ENCODE measurements around the gene TIMM22.

The TIMM22 gene

DNA sequence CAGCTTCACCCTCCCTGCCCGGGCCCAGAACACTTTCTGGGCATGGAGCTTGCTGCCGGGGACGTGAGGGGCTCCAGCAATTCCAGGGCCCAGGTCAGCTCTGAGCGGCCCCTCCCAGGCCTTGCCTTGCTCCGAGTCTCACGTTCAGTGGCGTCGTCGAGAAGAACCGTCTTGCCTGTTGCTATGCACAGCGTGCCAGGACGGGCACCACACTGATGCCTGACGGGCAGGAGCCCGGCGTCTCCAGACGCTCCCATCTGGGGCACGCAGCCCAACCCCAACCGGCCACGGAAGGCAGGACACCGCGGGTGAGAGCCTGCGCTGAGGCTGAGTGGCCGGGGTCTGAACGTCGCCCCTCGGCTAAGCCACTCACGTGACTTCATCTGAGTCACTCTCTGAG is 27.1 kb downstream of the TIMM22 start:
- Histone ChIP-seq H3K27me3 (ENCODE audit: insufficient read depth, poor library complexity, severe bottlenecking) (no peaks in the 10 kb centered on the region), H3K27ac (replicated peaks) (no peak overlapping the region), H3K4me3 (replicated peaks; ENCODE audit: insufficient read depth, low read length) (no peak overlapping the region)
- no peak for TF ChIP-seq GABPA (IDR thresholded peaks at IDR 0.05; ENCODE audit: low read depth)
- TF ChIP-seq CTCF (IDR thresholded peaks at IDR 0.05; ENCODE audit: insufficient read depth, low read length) = no peak
- TF ChIP-seq POLR2AphosphoS5 (IDR thresholded peaks at IDR 0.05; ENCODE audit: low read depth) = no peak
- TF ChIP-seq, protein P1, sequence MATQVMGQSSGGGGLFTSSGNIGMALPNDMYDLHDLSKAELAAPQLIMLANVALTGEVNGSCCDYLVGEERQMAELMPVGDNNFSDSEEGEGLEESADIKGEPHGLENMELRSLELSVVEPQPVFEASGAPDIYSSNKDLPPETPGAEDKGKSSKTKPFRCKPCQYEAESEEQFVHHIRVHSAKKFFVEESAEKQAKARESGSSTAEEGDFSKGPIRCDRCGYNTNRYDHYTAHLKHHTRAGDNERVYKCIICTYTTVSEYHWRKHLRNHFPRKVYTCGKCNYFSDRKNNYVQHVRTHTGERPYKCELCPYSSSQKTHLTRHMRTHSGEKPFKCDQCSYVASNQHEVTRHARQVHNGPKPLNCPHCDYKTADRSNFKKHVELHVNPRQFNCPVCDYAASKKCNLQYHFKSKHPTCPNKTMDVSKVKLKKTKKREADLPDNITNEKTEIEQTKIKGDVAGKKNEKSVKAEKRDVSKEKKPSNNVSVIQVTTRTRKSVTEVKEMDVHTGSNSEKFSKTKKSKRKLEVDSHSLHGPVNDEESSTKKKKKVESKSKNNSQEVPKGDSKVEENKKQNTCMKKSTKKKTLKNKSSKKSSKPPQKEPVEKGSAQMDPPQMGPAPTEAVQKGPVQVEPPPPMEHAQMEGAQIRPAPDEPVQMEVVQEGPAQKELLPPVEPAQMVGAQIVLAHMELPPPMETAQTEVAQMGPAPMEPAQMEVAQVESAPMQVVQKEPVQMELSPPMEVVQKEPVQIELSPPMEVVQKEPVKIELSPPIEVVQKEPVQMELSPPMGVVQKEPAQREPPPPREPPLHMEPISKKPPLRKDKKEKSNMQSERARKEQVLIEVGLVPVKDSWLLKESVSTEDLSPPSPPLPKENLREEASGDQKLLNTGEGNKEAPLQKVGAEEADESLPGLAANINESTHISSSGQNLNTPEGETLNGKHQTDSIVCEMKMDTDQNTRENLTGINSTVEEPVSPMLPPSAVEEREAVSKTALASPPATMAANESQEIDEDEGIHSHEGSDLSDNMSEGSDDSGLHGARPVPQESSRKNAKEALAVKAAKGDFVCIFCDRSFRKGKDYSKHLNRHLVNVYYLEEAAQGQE (IDR thresholded peaks at IDR 0.05; ENCODE audit: insufficient replicate concordance, low read depth) = no peak
- no peak for TF ChIP-seq SPI1 (IDR thresholded peaks at IDR 0.05; ENCODE audit: borderline replicate concordance, low read depth)
- no peak for DNase-seq (ENCODE audit: low read depth in 1 of 2, low spot score in 1 of 2)

GRCh38 chr17:1025733-1026598 is 29.0 kb downstream of the TIMM22 start:
- H3K27ac ChIP-seq (replicated peaks) = no peak overlapping the region
- H3K4me3 ChIP-seq (replicated peaks; ENCODE audit: insufficient read depth, low read length) = no peak overlapping the region
- TF ChIP-seq CTCF (IDR thresholded peaks at IDR 0.05; ENCODE audit: insufficient read depth, low read length) = no peak
- TF ChIP-seq, protein P1 (IDR thresholded peaks at IDR 0.05; ENCODE audit: insufficient replicate concordance, low read depth) = no peak
- no peak for TF ChIP-seq GABPA (IDR thresholded peaks at IDR 0.05; ENCODE audit: low read depth)
- TF ChIP-seq SPI1 (IDR thresholded peaks at IDR 0.05; ENCODE audit: borderline replicate concordance, low read depth) = no peak
- no peak for TF ChIP-seq POLR2AphosphoS5 (IDR thresholded peaks at IDR 0.05; ENCODE audit: low read depth)
- DNase-seq (ENCODE audit: low read depth in 1 of 2, low spot score in 1 of 2) = no peak
- no peaks in the 10 kb centered on the region for H3K27me3 ChIP-seq (ENCODE audit: insufficient read depth, poor library complexity, severe bottlenecking)

GRCh38 chr17:1026599-1026975 is 29.7 kb downstream of the TIMM22 start:
- H3K27ac ChIP-seq (replicated peaks) = no peak overlapping the region
- no peak for DNase-seq (ENCODE audit: low read depth in 1 of 2, low spot score in 1 of 2)
- no peaks in the 10 kb centered on the region for H3K27me3 ChIP-seq (ENCODE audit: insufficient read depth, poor library complexity, severe bottlenecking)
- no peak for TF ChIP-seq POLR2AphosphoS5 (IDR thresholded peaks at IDR 0.05; ENCODE audit: low read depth)
- no peak for TF ChIP-seq SPI1 (IDR thresholded peaks at IDR 0.05; ENCODE audit: borderline replicate concordance, low read depth)
- TF ChIP-seq CTCF (IDR thresholded peaks at IDR 0.05; ENCODE audit: insufficient read depth, low read length) = no peak
- TF ChIP-seq GABPA (IDR thresholded peaks at IDR 0.05; ENCODE audit: low read depth) = no peak
- TF ChIP-seq, protein P1 (IDR thresholded peaks at IDR 0.05; ENCODE audit: insufficient replicate concordance, low read depth) = no peak
- H3K4me3 ChIP-seq (replicated peaks; ENCODE audit: insufficient read depth, low read length) = no peak overlapping the region

Measured in HL-60 (cell line).